ENCODE measurements around the gene GOLGA8K.
"Not testable (repeated sequence)": the region's sequence is repeated elsewhere in the genome, so short reads cannot be mapped to it uniquely, and the experiment has no call there.

The GOLGA8K gene

GRCh38 chr15:32403192-32403591 lies at the start of gene GOLGA8K:
TSS of gene GOLGA8K (minus strand) at chr15:32403292. CDS start at chr15:32403194, 98 bp downstream.
- POLR2A ChIA-PET; CTCF ChIA-PET; DNase-seq (ENCODE audit: extremely low spot score): not testable (repeated sequence)

GRCh38 chr15:32440445-32440977 lies 37.4 kb upstream of the GOLGA8K start:
- CTCF ChIA-PET, POLR2A ChIA-PET: not testable (repeated sequence)

DNA sequence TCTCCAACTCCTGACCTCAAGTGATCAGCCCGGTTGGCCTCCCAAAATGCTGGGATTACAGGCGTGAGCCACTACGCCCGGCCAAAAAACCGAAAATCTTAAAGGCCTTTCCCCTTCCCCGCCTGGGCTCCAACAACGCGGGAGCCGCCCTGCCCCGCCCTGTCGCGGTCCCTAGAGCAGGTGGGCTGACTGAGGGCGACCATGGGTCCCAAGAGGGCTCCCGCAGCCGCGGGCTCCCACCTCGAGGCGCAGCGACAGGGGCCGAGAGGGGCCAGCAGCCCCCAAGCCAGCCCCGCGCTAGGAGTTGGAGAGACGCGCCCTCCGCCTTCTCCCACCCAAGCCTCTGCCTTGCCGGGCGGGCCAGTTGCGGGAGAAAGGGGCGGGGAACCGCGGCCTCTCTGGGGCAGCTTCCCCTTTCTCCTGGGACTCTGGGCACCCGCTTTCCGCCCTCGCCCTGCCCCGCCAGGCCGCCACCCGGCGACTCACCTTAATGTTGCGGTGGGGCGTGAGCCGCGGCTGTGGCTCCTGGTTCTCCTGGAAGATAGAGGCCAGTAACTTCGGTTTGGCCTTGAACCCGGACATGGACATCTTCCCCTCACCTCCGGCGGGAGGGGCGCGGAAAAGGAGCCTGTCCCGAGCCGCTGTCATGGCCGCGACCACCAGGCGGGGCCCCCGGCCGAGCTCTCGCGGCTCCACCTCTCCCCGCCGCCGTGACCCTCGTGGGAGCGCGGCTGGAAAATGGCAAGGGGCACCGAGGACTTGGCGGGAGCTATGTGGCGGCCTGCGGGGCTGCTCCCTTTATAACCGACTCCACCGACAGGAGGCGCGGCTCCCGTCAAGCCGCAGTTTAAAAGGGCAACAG lies 31.2 kb upstream of the GOLGA8K start:
- POLR2A ChIA-PET; DNase-seq (ENCODE audit: extremely low spot score); CTCF ChIA-PET: not testable (repeated sequence)

More at GRCh38 chr15:32440445-32440977, 37.4 kb upstream of the GOLGA8K start:
- not testable (repeated sequence) for DNase-seq (ENCODE audit: extremely low spot score)

DNA sequence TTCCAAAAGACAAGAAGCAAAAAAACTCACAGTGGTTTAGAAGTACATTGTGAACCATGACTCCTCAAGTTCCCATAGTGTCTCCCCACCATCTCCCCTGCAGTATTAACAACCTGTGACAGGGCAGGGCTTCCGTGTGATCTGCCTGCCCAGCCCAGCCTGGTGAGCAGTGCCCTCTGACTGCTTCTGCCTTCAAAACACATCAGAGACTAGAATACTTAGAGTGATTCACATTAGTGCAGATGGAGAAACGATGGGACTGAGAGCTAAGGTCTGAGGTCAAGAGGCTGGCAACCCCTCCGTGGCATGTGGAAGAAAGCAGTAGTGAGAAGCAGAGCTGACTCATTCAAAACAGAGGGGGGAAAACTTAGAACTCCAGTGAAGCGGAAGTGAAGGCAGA lies 24.5 kb upstream of the GOLGA8K start:
- POLR2A ChIA-PET; DNase-seq (ENCODE audit: extremely low spot score); CTCF ChIA-PET: not testable (repeated sequence)

- POLR2A ChIA-PET, CTCF ChIA-PET: not testable (repeated sequence)
Observed at GRCh38 chr15:32426511-32426910, 23.4 kb upstream of the GOLGA8K start.

DNA sequence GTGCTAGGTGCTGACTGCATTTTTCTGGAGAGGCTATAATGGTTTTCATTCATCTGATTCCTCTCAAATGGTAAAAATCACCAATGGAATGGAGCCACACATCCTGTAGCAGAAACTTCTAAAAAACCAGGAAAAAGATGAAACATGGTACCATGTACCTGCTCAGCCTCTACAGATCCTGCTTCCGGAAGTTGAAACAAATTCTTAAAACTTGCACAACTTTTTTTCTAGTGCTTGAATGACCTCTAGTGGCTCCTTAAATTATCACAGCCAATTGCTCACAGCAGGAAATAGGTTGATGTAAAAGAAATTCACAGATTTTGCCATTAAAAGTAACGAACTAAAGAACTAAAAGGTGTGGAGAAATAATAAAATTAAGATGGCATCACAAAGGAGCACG lies 4.8 kb upstream of the GOLGA8K start:
- CTCF ChIA-PET; DNase-seq (ENCODE audit: extremely low spot score); POLR2A ChIA-PET: not testable (repeated sequence)

More at GRCh38 chr15:32426511-32426910, 23.4 kb upstream of the GOLGA8K start:
- DNase-seq (ENCODE audit: extremely low spot score) = not testable (repeated sequence)

GRCh38 chr15:32396522-32396921 lies 6.6 kb downstream of the GOLGA8K start:
- POLR2A ChIA-PET; DNase-seq (ENCODE audit: extremely low spot score); CTCF ChIA-PET: not testable (repeated sequence)

DNA sequence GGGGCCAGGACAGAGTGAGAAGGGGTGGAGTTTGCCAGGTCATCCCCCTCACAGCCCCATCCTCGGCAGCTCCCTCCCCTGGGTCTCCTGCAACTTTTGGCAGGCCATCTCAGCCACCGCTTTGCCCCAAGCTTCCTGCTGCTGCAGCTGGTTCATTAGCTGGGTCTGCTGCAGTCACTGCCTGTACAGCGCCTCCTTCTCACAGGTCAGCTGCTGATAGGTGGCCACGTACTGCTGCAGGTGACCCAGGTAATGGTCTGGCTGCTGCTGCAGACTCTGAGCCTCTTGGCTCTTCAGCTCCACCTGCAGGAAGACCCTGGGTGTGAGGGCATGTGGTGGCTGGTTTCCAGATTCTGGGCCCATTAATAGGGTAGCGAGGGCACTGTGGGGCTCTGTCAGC lies 8.3 kb downstream of the GOLGA8K start:
- POLR2A ChIA-PET; DNase-seq (ENCODE audit: extremely low spot score); CTCF ChIA-PET: not testable (repeated sequence)

GRCh38 chr15:32388050-32388648 lies 14.9 kb downstream of the GOLGA8K start:
- POLR2A ChIA-PET; CTCF ChIA-PET; DNase-seq (ENCODE audit: extremely low spot score): not testable (repeated sequence)

DNA sequence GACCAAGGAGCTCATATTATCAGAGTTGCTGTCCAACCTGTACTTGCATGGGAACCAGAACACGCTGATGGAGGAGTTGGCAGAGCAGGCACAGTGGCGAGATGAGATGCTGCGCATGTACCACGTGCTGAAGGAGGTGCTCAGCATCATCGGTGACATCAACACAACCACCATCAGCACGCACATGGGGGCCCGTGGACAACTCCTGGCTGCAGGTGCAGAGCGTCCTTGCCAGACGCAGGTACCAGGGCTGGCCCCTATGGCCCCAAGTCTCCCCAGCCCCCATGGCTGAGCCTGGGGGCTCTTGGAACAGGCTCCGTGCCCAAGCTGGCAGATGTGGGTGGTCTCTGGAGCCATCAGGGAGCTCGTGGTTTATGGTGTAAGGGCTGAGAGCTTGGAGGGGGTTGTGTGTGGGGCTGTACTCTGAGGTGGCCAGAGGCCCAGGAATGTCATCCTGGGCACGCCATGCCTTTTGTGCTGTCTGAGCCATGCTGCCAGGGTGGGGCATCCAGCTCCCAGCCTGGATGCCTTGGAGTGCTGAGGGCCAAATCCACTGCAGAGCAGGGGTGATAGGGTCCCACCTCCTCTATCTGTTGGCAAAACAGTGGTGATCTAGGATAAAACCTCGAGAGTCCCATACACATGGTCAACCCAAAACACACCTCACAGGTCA lies 17.1 kb downstream of the GOLGA8K start:
- POLR2A ChIA-PET; DNase-seq (ENCODE audit: extremely low spot score); CTCF ChIA-PET: not testable (repeated sequence)

GRCh38 chr15:32374185-32374584 lies 28.9 kb downstream of the GOLGA8K start:
- CTCF ChIA-PET; DNase-seq (ENCODE audit: extremely low spot score); POLR2A ChIA-PET: not testable (repeated sequence)

GRCh38 chr15:32373707-32374106 lies 29.4 kb downstream of the GOLGA8K start:
- CTCF ChIA-PET; POLR2A ChIA-PET; DNase-seq (ENCODE audit: extremely low spot score): not testable (repeated sequence)

- POLR2A ChIA-PET; DNase-seq (ENCODE audit: extremely low spot score); CTCF ChIA-PET: not testable (repeated sequence)
Observed at GRCh38 chr15:32372075-32372474, 31.0 kb downstream of the GOLGA8K start.

DNA sequence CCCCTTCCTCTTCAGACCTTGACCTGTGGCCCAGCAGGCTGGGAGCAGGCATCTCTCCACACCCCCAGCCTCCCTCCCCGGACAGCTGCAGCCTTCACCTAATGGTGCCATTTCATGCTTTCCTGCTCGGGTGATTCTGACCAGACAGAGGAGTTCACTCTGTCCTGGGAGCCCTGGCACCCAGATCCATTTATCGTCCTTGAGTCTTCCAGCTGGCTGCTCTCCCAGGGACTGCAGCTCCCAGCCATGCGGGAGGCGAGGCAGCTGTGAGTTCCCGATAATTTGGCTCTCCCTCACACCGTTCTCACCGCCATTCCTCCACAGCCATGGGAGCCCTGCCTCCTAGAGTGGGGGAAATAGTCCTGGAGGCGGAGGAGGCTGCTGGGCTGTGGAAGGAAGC lies 32.6 kb downstream of the GOLGA8K start:
- DNase-seq (ENCODE audit: extremely low spot score); CTCF ChIA-PET; POLR2A ChIA-PET: not testable (repeated sequence)

GRCh38 chr15:32370064-32370463 lies 33.0 kb downstream of the GOLGA8K start:
- CTCF ChIA-PET; POLR2A ChIA-PET; DNase-seq (ENCODE audit: extremely low spot score): not testable (repeated sequence)

DNA sequence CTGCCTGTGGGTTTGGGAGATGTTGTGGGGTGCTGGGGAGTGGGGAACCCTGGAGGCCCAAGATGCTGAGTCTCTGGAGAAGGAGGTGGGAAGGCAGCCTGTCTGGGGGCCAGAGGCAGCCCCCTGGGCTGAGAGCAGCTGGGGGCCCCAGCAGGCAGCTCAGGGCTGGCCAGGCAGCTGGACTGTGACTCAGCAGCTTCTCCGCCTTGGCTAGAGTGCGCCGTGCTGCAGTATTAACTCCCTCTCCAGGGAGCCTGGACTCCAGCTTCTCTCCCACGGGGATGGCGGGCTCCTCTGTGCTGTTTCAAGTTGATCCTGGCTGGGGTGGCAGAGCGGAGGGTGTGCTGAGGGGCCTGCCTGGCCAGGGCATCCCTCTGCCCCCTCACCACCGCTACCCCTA lies 36.6 kb downstream of the GOLGA8K start:
- DNase-seq (ENCODE audit: extremely low spot score); POLR2A ChIA-PET; CTCF ChIA-PET: not testable (repeated sequence)

DNA sequence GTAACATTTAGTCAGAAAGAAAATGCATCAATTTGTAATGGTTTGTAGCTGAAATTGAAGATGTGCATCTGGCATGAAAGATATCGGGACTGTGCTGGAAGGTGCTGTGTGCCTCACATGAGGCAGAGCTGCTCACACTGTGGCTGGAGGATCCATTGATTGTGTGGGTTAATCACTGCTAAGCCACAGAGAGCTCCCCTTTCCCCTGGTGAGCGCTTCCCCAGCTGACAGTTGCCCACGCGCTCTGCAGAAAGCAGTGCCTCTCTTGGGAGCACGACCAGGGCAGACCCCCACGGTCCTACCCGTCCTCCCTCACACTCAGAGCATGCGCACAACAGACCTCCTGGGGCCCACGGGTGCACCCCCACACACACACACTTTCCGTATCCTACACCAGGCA lies 37.1 kb downstream of the GOLGA8K start:
- POLR2A ChIA-PET; DNase-seq (ENCODE audit: extremely low spot score); CTCF ChIA-PET: not testable (repeated sequence)

DNA sequence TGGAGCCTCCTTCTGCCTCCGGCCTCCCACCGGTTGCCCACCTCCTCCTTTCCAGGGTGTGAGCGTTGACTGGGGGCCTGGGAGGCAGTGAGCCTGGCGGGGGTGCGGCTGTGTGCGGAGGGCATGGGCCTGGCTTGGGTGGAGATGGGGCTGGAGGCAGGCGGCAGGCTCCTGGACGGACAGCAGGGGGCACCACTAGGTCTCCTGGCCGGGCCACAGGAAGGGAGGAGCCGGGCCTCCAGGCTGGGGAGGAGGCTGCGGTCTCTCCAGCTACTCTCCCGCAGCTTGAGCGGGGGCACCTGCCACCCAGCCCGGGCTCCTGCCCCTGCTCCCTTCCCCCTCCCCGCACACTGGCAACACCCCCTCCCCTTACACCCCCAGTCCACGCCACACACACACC lies 38.1 kb downstream of the GOLGA8K start:
- CTCF ChIA-PET; DNase-seq (ENCODE audit: extremely low spot score): not testable (repeated sequence)

DNA sequence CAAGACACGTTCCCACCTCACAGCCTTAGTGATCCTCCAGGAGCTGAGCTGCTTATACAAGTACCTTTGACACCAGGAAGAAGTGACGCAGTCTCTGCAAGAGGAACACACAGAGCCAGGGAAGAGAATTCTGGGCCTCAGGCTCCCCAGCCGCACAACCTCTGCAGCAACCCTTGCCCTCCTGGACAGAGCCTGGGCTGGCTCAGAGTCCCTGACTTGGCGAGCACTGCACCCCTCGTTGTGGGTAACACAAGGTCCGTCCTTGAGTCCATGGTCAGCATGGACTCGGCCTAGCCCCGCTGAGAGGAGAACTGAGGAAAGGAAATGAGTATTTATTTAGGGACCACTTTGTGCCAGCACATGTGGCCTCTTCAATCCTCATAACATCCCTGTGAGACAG lies 39.6 kb downstream of the GOLGA8K start:
- POLR2A ChIA-PET; CTCF ChIA-PET; DNase-seq (ENCODE audit: extremely low spot score): not testable (repeated sequence)

More for the DNA sequence above, 38.1 kb downstream of the GOLGA8K start:
- POLR2A ChIA-PET = not testable (repeated sequence)

All from HEK293T (cell line).